Uterus (tissue), 2 donors: ENCODE results near the gene OR10AG1.

Experiments
- POLR2A ChIP-seq, 2 donors: fragments of 450-650 bp; IDR thresholded peaks; one replicate each; pipeline ENCODE4 v1.6.1; 2016; ENCODE audit warnings: antibody characterized with exemption in 2 of 2, mild to moderate bottlenecking in 1 of 2, moderate library complexity in 1 of 2
- TF ChIP-seq, protein P1 (sequence below), 4 experiments: fragments of 200-600 bp in 2 of 4; fragments of 450-650 bp in 2 of 4; sonication (generic) in 2 of 4; IDR thresholded peaks; one replicate each; pipeline ENCODE4 v1.5.1; 2016 to 2019; ENCODE audit warnings: antibody characterized with exemption in 4 of 4, mild to moderate bottlenecking in 2 of 4, moderate library complexity in 1 of 4

DNA sequence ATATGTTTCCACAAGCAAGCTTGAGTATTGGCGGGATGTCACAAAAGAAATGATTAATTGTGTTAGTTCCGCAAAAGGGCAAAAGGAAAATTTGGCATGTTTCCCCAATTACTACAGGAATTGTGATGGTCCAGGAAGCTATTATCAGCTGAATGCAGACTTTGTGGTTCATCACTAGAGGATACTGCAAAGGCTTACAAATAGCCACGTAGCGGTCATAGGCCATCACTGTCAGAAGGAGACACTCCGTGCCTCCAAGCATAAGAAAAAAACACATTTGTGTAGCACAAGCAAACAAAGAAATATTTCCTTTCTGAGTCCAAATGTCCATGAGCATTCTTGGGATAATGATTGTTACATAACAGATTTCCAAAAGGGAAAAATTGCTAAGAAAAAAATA, 1.8 kb downstream of the OR10AG1 start:
- TF ChIP-seq POLR2A (IDR thresholded peaks at IDR 0.05) = no peak
- TF ChIP-seq, protein P1, sequence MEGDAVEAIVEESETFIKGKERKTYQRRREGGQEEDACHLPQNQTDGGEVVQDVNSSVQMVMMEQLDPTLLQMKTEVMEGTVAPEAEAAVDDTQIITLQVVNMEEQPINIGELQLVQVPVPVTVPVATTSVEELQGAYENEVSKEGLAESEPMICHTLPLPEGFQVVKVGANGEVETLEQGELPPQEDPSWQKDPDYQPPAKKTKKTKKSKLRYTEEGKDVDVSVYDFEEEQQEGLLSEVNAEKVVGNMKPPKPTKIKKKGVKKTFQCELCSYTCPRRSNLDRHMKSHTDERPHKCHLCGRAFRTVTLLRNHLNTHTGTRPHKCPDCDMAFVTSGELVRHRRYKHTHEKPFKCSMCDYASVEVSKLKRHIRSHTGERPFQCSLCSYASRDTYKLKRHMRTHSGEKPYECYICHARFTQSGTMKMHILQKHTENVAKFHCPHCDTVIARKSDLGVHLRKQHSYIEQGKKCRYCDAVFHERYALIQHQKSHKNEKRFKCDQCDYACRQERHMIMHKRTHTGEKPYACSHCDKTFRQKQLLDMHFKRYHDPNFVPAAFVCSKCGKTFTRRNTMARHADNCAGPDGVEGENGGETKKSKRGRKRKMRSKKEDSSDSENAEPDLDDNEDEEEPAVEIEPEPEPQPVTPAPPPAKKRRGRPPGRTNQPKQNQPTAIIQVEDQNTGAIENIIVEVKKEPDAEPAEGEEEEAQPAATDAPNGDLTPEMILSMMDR (IDR thresholded peaks at IDR 0.05) = no peak
